KMS-11 (cell line): ENCODE results near the gene SCAANT1.

Experiments
- H2AFZ ChIP-seq: fragments of 200-600 bp; sonication (generic); 2 replicates; pipeline ENCODE4 v1.6.1; 2016; ENCODE audit warnings: antibody characterized with exemption, mixed run types, low read depth
- H3K27ac ChIP-seq: fragments of 200-600 bp; sonication (generic); 2 replicates; pipeline ENCODE4 v1.6.1; 2016; ENCODE audit warnings: mild to moderate bottlenecking, mixed run types
- H3K27me3 ChIP-seq: fragments of 200-600 bp; sonication (generic); 2 replicates; pipeline ENCODE4 v1.6.1; 2017; ENCODE audit warnings: mild to moderate bottlenecking, low read depth, mixed run types, moderate library complexity; ENCODE audit not compliant: insufficient read depth
- H3K36me3 ChIP-seq: fragments of 200-600 bp; sonication (generic); 2 replicates; pipeline ENCODE4 v1.6.1; 2017; ENCODE audit warnings: mild to moderate bottlenecking, mixed run types; ENCODE audit not compliant: insufficient read depth
- H3K4me1 ChIP-seq: fragments of 200-600 bp; sonication (generic); 2 replicates; pipeline ENCODE4 v1.6.1; 2016; ENCODE audit warnings: mild to moderate bottlenecking, low read depth, mixed run types; ENCODE audit not compliant: poor library complexity, severe bottlenecking
- H3K4me2 ChIP-seq: fragments of 200-600 bp; sonication (generic); 2 replicates; pipeline ENCODE4 v1.7.0; 2016; ENCODE audit warnings: mild to moderate bottlenecking, mixed run types
- H3K4me3 ChIP-seq: fragments of 200-600 bp; sonication (generic); IDR thresholded peaks from 2 replicates; pipeline ENCODE4 v1.6.1; 2017; ENCODE audit warnings: low read depth, low read length, mixed read lengths; ENCODE audit not compliant: insufficient read depth
- H3K79me2 ChIP-seq: fragments of 200-600 bp; sonication (generic); 2 replicates; pipeline ENCODE4 v1.6.1; 2016; ENCODE audit warnings: low read depth, mixed run types; ENCODE audit not compliant: insufficient read depth
- H3K9ac ChIP-seq: fragments of 200-600 bp; sonication (generic); 2 replicates; pipeline ENCODE4 v1.6.1; 2016; ENCODE audit warnings: mild to moderate bottlenecking, mixed run types
- H4K20me1 ChIP-seq: fragments of 200-600 bp; sonication (generic); 2 replicates; pipeline ENCODE4 v1.6.1; 2016; ENCODE audit warnings: mild to moderate bottlenecking, mixed run types; ENCODE audit not compliant: insufficient read depth
- CTCF ChIP-seq: fragments of 200-600 bp; sonication (generic); conservative IDR thresholded peaks from 2 replicates; pipeline ENCODE4 v1.6.1; 2017; ENCODE audit warnings: low read depth, mild to moderate bottlenecking, antibody characterized with exemption, low read length, moderate library complexity, mixed read lengths

SCAANT1 gene

GRCh38 chr3:63926309-63926708 is 14.1 kb upstream of the SCAANT1 start:
- Histone ChIP-seq H3K4me1 (peaks cover 18% of the 10 kb centered on the region), H3K27me3 (no peaks in the 10 kb centered on the region), H2AFZ (no peak overlapping the region), H3K4me2 (no peak overlapping the region), H4K20me1 (no peaks in the 10 kb centered on the region), H3K27ac (no peak overlapping the region), H3K79me2 (peaks cover 15% of the 10 kb centered on the region; the same call in 1 of the 2 replicates), H3K36me3 (no peaks in the 10 kb centered on the region), H3K4me3 (no peak overlapping the region), H3K9ac (no peak overlapping the region)
- no peak for TF ChIP-seq CTCF

GRCh38 chr3:63922491-63923199 is 10.5 kb upstream of the SCAANT1 start:
- H2AFZ ChIP-seq, result no peak overlapping the region
- H3K79me2 ChIP-seq, result peaks cover 8% of the 10 kb centered on the region; the same call in 1 of the 2 replicates
- no peaks in the 10 kb centered on the region for H3K36me3 ChIP-seq
- H3K27ac ChIP-seq, result no peak overlapping the region
- no peaks in the 10 kb centered on the region for H4K20me1 ChIP-seq
- H3K4me1 ChIP-seq, result peaks cover 21% of the 10 kb centered on the region
- H3K9ac ChIP-seq, result no peak overlapping the region
- no peaks in the 10 kb centered on the region for H3K27me3 ChIP-seq
- no peak for TF ChIP-seq CTCF
- peak overlapping the region; percentile 25; the same call in 1 of the 2 replicates for H3K4me2 ChIP-seq
- H3K4me3 ChIP-seq, result no peak overlapping the region

GRCh38 chr3:63921741-63922482 is 9.7 kb upstream of the SCAANT1 start:
- TF ChIP-seq CTCF, result no peak
- Histone ChIP-seq H3K9ac (no peak overlapping the region), H3K27ac (no peak overlapping the region), H3K79me2 (peaks cover 9% of the 10 kb centered on the region; the same call in 1 of the 2 replicates), H3K4me1 (peaks cover 21% of the 10 kb centered on the region), H3K36me3 (no peaks in the 10 kb centered on the region), H2AFZ (no peak overlapping the region), H3K4me2 (peak overlapping the region; percentile 25; the same call in 1 of the 2 replicates), H3K27me3 (no peaks in the 10 kb centered on the region), H3K4me3 (no peak overlapping the region), H4K20me1 (no peaks in the 10 kb centered on the region)

- H2AFZ ChIP-seq, result no peak overlapping the region
- H3K27ac ChIP-seq, result no peak overlapping the region
Measured at GRCh38 chr3:63920001-63920400, 7.8 kb upstream of the SCAANT1 start.

More at GRCh38 chr3:63920001-63920400, 7.8 kb upstream of the SCAANT1 start:
- H3K4me2 ChIP-seq, result no peak overlapping the region
- TF ChIP-seq CTCF, result no peak
- peaks cover 17% of the 10 kb centered on the region; the same call in 1 of the 2 replicates for H3K79me2 ChIP-seq
- H3K27me3 ChIP-seq, result no peaks in the 10 kb centered on the region
- no peak overlapping the region for H3K4me3 ChIP-seq
- H3K36me3 ChIP-seq, result no peaks in the 10 kb centered on the region
- H3K9ac ChIP-seq, result no peak overlapping the region
- peaks cover 37% of the 10 kb centered on the region for H3K4me1 ChIP-seq
- H4K20me1 ChIP-seq, result no peaks in the 10 kb centered on the region
